K562 (cell line): Measurements from ENCODE around the gene FGF11. TPM values are rescaled to one million over a fixed set of nuclear protein-coding genes. Genes with fewer than 3 reads are reported as not detected.

Source experiments
- ATAC-seq: fragments of 200-7000 bp; cut with Tn5 transposase; 3 replicates; pipeline ENCODE4 v1.9.1; 2020; ENCODE audit warnings: moderate library complexity
- BruUV-seq: library from RNA; stranded (reverse); fragments of 400-500 nt; replicated peaks from 2 replicates; lab custom pipeline; 2021; lab: Mats Ljungman, UMichigan
- CTCF ChIA-PET: fragments of 300-600 bp; formaldehyde crosslinking; extraction: SDS; loops from one replicate; lab custom pipeline; 2021; ENCODE audit warnings: low intra/inter-chr PET ratio; lab: Yijun Ruan, JAX
- POLR2A ChIA-PET: fragments of 300-600, 350-650 bp; sonication (Branson Sonifier 250); formaldehyde crosslinking; extraction: SDS; loops from one replicate; lab custom pipeline; 2021; ENCODE audit warnings: antibody characterized with exemption, inconsistent platforms; lab: Yijun Ruan, JAX
- DNase-seq, 4 experiments: peaks; one replicate each; pipeline versions ENCODE4 v3.0.0 to v3.0.0-alpha.2; 2011 to 2018; ENCODE audit warnings: low spot score in 3 of 4, mixed read lengths in 3 of 4; ENCODE audit errors: extremely low read depth in 1 of 4
- FAIRE-seq: peaks from 2 replicates; lab custom pipeline; 2011; peaks lifted over from hg19 to GRCh38; lab: Jason Lieb, UNC
- H2AFZ ChIP-seq: 2 replicates; pipeline ENCODE4 v1.6.0; 2011; ENCODE audit warnings: low read depth, low read length, control low read depth, inconsistent platforms
- H3K27ac ChIP-seq: fragments of 200-600 bp; 3 replicates; pipeline ENCODE4 v1.8.0; 2011; ENCODE audit warnings: low read depth, mild to moderate bottlenecking, control low read depth, inconsistent platforms, low read length, moderate library complexity, mixed read lengths; ENCODE audit errors: extremely low read depth
- H3K27me3 ChIP-seq, 2 experiments: fragments of 300-600 bp in 1 of 2; 2 replicates in 1 of 2; 3 replicates in 1 of 2; pipeline versions ENCODE4 v1.6.0 to v1.8.0; 2011; ENCODE audit warnings: inconsistent platforms in 2 of 2, low read length in 2 of 2, mild to moderate bottlenecking in 1 of 2, mixed read lengths in 1 of 2, moderate library complexity in 1 of 2; ENCODE audit not compliant: control insufficient read depth in 2 of 2, insufficient read depth in 2 of 2
- H3K36me3 ChIP-seq: fragments of 300-600 bp; 3 replicates; pipeline ENCODE4 v1.8.0; 2011; ENCODE audit warnings: mild to moderate bottlenecking, low read length, inconsistent platforms; ENCODE audit not compliant: control insufficient read depth, insufficient read depth
- H3K4me1 ChIP-seq, 2 experiments: fragments of 200-600 bp in 1 of 2; replicated peaks in 1 of 2; 2 replicates in 1 of 2; 3 replicates in 1 of 2; pipeline versions ENCODE4 v1.5.1 to v1.8.0; 2011; ENCODE audit warnings: inconsistent platforms in 2 of 2, low read length in 2 of 2, mild to moderate bottlenecking in 1 of 2, mixed read lengths in 1 of 2, moderate library complexity in 1 of 2; ENCODE audit not compliant: control insufficient read depth in 2 of 2, insufficient read depth in 2 of 2
- H3K4me2 ChIP-seq: 2 replicates; pipeline ENCODE4 v1.6.1; 2011; ENCODE audit warnings: low read length, control low read depth, inconsistent platforms, mixed read lengths; ENCODE audit not compliant: insufficient read depth
- H3K4me3 ChIP-seq: fragments of 200-600 bp; sonication (generic), shearing (Covaris generic); 2 replicates; pipeline ENCODE4 v1.5.1; 2016; ENCODE audit warnings: control low read depth, inconsistent platforms
- H3K79me2 ChIP-seq: fragments of 200-600 bp; 3 replicates; pipeline ENCODE4 v1.8.0; 2011; ENCODE audit warnings: low read length, inconsistent platforms; ENCODE audit not compliant: control insufficient read depth, insufficient read depth
- H3K9ac ChIP-seq, 2 experiments: 2 replicates each; pipeline versions ENCODE4 v1.6.0 to v1.6.1; 2011; ENCODE audit warnings: low read depth in 2 of 2, low read length in 2 of 2, control low read depth in 1 of 2, inconsistent platforms in 1 of 2, mild to moderate bottlenecking in 1 of 2, mixed read lengths in 1 of 2; ENCODE audit not compliant: insufficient read depth in 1 of 2
- H3K9me1 ChIP-seq: one replicate; pipeline ENCODE4 v1.6.0; 2011; ENCODE audit warnings: inconsistent platforms, mild to moderate bottlenecking, low read length, moderate library complexity; ENCODE audit not compliant: control insufficient read depth, insufficient read depth
- H3K9me3 ChIP-seq: replicated peaks from 2 replicates; pipeline ENCODE4 v1.5.1; 2011; ENCODE audit warnings: low read depth, low read length, inconsistent platforms; ENCODE audit not compliant: control insufficient read depth, insufficient read depth
- H4K20me1 ChIP-seq: replicated peaks from 2 replicates; pipeline ENCODE4 v1.6.1; 2011; ENCODE audit warnings: low read length, inconsistent platforms, mixed read lengths; ENCODE audit not compliant: control insufficient read depth, insufficient read depth
- HIVEP1 ChIP-seq: fragments of 250-450 bp; sonication (Bioruptor Pico); IDR thresholded peaks from 2 replicates; pipeline ENCODE4 v1.4.0; 2020; ENCODE audit warnings: mild to moderate bottlenecking
- HNRNPUL1 ChIP-seq: fragments of 200-400 bp; formaldehyde crosslinking; IDR thresholded peaks from 2 replicates; pipeline ENCODE4 v1.6.1; 2017; ENCODE audit warnings: low read length
- KDM1A ChIP-seq, 2 experiments: fragments of 450-650 bp; IDR thresholded peaks; 2 replicates each; pipeline ENCODE4 v1.6.1; 2016; ENCODE audit warnings: mild to moderate bottlenecking in 2 of 2
- MCM7 ChIP-seq, 2 experiments: fragments of 450-650 bp; IDR thresholded peaks; 2 replicates each; pipeline ENCODE4 v1.6.1; 2016 to 2018
- POLR2G ChIP-seq: fragments of 200-400 bp; formaldehyde crosslinking; IDR thresholded peaks from 2 replicates; pipeline ENCODE4 v1.6.1; 2017; ENCODE audit warnings: low read depth, mild to moderate bottlenecking, antibody characterized with exemption, low read length, moderate library complexity
- ZNF143 ChIP-seq: sonication (generic); formaldehyde crosslinking; IDR thresholded peaks from 2 replicates; pipeline ENCODE4 v1.9.0; 2022; ENCODE audit warnings: mild to moderate bottlenecking, missing genetic modification reagents
- WGBS: fragments of 100-300 bp; shearing (Covaris generic); methylation state at CpG from one replicate; pipeline ENCODE4 v1.1.6; 2016; ENCODE audit warnings: low coverage, mixed read lengths; ENCODE audit not compliant: insufficient coverage; ENCODE audit errors: missing lambda C conversion rate; 5-methylcytosine and 5-hydroxymethylcytosine counted together
- in situ Hi-C: fragments of 300-500 bp; cut with MboI; formaldehyde crosslinking; loops from 4 replicates; pipeline ENCODE4 v1.15.0; 2018; ENCODE audit warnings: inconsistent platforms, mixed read lengths
- intact Hi-C: fragments of 100-400 bp; cut with micrococcal nuclease; formaldehyde crosslinking; loops from 2 replicates; pipeline ENCODE4 v1.14.2; 2022
- polyA plus RNA-seq, 8 experiments: library from polyadenylated mRNA; depleted of rRNA in 4 of 8; stranded (reverse) in 5 of 8; unstranded in 3 of 8; fragments of >200 nt; fragmentation: Nextera tagmentation in 2 of 8; fragmentation: Illumina TruSeq in 1 of 8; extraction: Ambion mirVana in 2 of 8; extraction: Trizol in 1 of 8; gene quantifications; 2 replicates each; pipeline versions ENCODE4 v1.2.1 to v1.2.3, GENCODE V29; 2011 to 2014; ENCODE audit warnings: inconsistent platforms in 1 of 8, missing spikeins in 1 of 8
- total RNA-seq, 7 experiments: library from RNA; depleted of rRNA in 6 of 7; stranded (reverse); fragments of >200 nt in 6 of 7; fragmentation: Illumina TruSeq in 2 of 7; extraction: Trizol in 2 of 7; gene quantifications; 2 replicates each; pipeline versions ENCODE4 v1.2.1 to v1.2.3, GENCODE V29; 2011 to 2021; ENCODE audit warnings: low replicate concordance in 1 of 7
- TF ChIP-seq, protein P1 (sequence below), 2 experiments: fragments of 450-650 bp in 1 of 2; sonication (generic) in 1 of 2; formaldehyde crosslinking; conservative IDR thresholded peaks; 2 replicates each; pipeline versions ENCODE4 v1.4.0 to v1.8.1; 2020 to 2022; ENCODE audit warnings: mild to moderate bottlenecking in 1 of 2, missing genetic modification reagents in 1 of 2

The FGF11 gene
- total and polyA plus RNA-seq, 9 of the 15 experiments (the other 6 are each of a cell fraction or from before 2014, with no cell fraction given): 1.2 to 7.5 (median 3.0) TPM

DNA sequence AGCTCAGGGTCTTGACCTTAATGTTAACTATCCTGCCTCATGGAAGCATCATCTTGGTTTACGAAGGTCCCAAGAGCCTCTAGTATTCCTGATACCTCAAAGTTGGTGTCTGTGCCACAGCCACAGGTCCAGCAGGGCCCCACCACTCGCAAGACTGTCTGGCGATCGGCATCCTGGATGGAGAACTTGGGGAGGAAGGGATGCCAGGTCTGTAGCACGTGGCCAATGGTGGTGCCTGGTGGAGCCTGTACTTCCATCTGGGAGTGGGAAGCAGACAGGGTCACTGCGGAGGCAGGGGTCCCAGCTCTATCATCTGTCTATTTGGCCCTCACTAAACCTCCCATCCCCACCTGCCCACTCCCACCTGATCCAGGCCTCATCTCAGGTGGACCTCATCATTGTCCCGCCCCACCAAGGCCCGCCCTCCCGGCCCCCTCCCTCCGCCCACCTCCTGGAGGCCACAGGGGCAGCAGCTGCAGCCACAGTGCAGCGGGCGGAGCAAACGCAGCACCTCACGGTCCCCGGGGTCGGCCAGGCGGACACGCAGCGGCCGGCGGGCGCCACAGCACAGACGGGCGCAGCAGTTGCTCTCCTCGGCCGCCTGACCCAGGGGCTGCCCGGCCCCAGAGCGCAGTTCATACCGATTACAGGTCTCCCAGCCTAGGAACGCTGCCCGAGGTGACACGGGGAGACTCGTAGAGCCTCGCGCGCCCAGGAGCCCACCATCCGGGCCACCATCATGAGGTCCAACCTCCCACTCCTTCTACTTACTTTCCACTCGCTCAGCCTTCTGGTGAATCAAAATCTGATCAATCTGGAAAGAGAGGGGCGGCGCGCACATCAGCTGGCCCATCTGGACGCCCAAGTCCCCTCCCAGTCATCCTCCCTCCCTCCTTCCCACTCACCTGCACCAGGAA, 46.4 kb upstream of the FGF11 start:
- no TSS peak for BruUV-seq
- no peaks in the 10 kb centered on the region for H3K9me3 ChIP-seq
- peak overlapping the region in 1 of 2 experiments; percentile 97; a peak in 1 of 4 replicates for H3K9ac ChIP-seq
- no peaks in the 10 kb centered on the region for H3K79me2 ChIP-seq
- H4K20me1 ChIP-seq: no peaks in the 10 kb centered on the region
- no peak overlapping the region; the same call in 1 of the 2 replicates for H3K4me2 ChIP-seq
- POLR2A ChIA-PET: interaction anchor here (0.8 to 1.2 kb wide), 3 partner anchors 9 to 91 kb away, joined by 3 to 4 read pairs (median 3); partner anchors contain the start of genes POLR2A and TMEM256
- H2AFZ ChIP-seq: no peak overlapping the region
- H3K4me1 ChIP-seq: peaks cover 3 to 24% of the 10 kb centered on the region in 2 experiments; a peak in 4 of 5 replicates
- intact Hi-C loops (no loop called here), in situ Hi-C loops (no loop called here)
- no peak for ATAC-seq
- no peaks in the 10 kb centered on the region for H3K9me1 ChIP-seq
- H3K36me3 ChIP-seq: peaks cover 8% of the 10 kb centered on the region; the same call in 1 of the 3 replicates
- CTCF ChIA-PET: no interaction called here
- TF ChIP-seq MCM7 (IDR thresholded peaks at IDR 0.05) (no peak), HNRNPUL1 (no peak), HIVEP1 (no peak), ZNF143 (CRISPR knock-in tag) (no peak), KDM1A (IDR thresholded peaks at IDR 0.05) (no peak), POLR2G (0 out of 2 replicates have a peak, but pooled peaks have one; percentile 20)
- TF ChIP-seq, protein P1, sequence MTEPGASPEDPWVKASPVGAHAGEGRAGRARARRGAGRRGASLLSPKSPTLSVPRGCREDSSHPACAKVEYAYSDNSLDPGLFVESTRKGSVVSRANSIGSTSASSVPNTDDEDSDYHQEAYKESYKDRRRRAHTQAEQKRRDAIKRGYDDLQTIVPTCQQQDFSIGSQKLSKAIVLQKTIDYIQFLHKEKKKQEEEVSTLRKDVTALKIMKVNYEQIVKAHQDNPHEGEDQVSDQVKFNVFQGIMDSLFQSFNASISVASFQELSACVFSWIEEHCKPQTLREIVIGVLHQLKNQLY (CRISPR knock-in tag; conservative IDR thresholded peaks at IDR 0.05): no peak
- no peak overlapping the region for H3K27ac ChIP-seq
- 74% methylated on average over 23 of the region's 42 CpGs for WGBS
- no peak for FAIRE-seq
- H3K27me3 ChIP-seq: no peaks in the 10 kb centered on the region
- 0 out of 2 replicates have a peak overlapping the region, but pooled peaks have one; percentile 68 for H3K4me3 ChIP-seq
- DNase-seq: no peak
